B cell (primary cell): Measurements from ENCODE around the gene SLC26A1. TPM values are rescaled to one million over a fixed set of nuclear protein-coding genes. Genes with fewer than 3 reads are reported as not detected.
A peak's percentile ranks its signal among the peaks of the same experiment; 100 is the strongest.

ENCODE experiments used
- ATAC-seq: fragments of 200-7000 bp; cut with Tn5 transposase; one replicate; pipeline ENCODE4 v1.10.0; 2021; ENCODE audit warnings: low read depth, mild to moderate bottlenecking, moderate number of reproducible peaks, moderate library complexity
- CTCF ChIA-PET: fragments of 350-600 bp; sonication (Branson Sonifier 250); formaldehyde crosslinking; loops from one replicate; lab custom pipeline; 2021; ENCODE audit warnings: antibody characterized with exemption, inconsistent platforms; lab: Charles Lee
- POLR2A ChIA-PET: fragments of 350-600 bp; sonication (Branson Sonifier 250); formaldehyde crosslinking; loops from one replicate; lab custom pipeline; 2021; ENCODE audit warnings: antibody characterized with exemption; lab: Charles Lee
- DNase-seq: peaks from one replicate; pipeline ENCODE4 v3.0.0; 2013
- H2AFZ ChIP-seq: 2 replicates; pipeline ENCODE4 v1.6.1; 2012; ENCODE audit warnings: mild to moderate bottlenecking, low read depth, low read length; ENCODE audit not compliant: insufficient read depth, poor library complexity, severe bottlenecking
- H3K27ac ChIP-seq, 2 donors: 1 replicate in 1 of 2; 2 replicates in 1 of 2; pipeline ENCODE4 v1.5.1; 2012 to 2013; ENCODE audit warnings: low read length in 2 of 2, mild to moderate bottlenecking in 2 of 2, moderate library complexity in 1 of 2
- H3K27me3 ChIP-seq, 4 experiments: fragments of 200-600 bp in 1 of 4; sonication (generic) in 1 of 4; replicated peaks in 1 of 4; 1 replicate in 2 of 4; 2 replicates in 2 of 4; pipeline versions ENCODE4 v1.6.1 to v1.7.0; 2013 to 2016; ENCODE audit warnings: low read length in 3 of 4, mild to moderate bottlenecking in 2 of 4, mixed read lengths in 1 of 4, moderate library complexity in 1 of 4; ENCODE audit not compliant: insufficient read depth in 4 of 4, control insufficient read depth in 3 of 4; ENCODE audit errors: control extremely low read depth in 1 of 4
- H3K36me3 ChIP-seq, 2 experiments: replicated peaks in 1 of 2; 1 replicate in 1 of 2; 2 replicates in 1 of 2; pipeline versions ENCODE4 v1.6.1 to v1.7.1; 2013; ENCODE audit warnings: low read length in 1 of 2; ENCODE audit not compliant: insufficient read depth in 2 of 2, control insufficient read depth in 1 of 2; ENCODE audit errors: control extremely low read depth in 1 of 2, extremely low read depth in 1 of 2
- H3K4me1 ChIP-seq, 2 donors: fragments of 200-600 bp in 1 of 2; sonication (generic) in 1 of 2; 1 replicate in 1 of 2; 2 replicates in 1 of 2; pipeline versions ENCODE4 v1.5.1 to v1.6.1; 2013 to 2017; ENCODE audit warnings: low read length in 2 of 2; ENCODE audit not compliant: control insufficient read depth in 2 of 2, insufficient read depth in 2 of 2
- H3K4me2 ChIP-seq: replicated peaks from 2 replicates; pipeline ENCODE3; 2012; ENCODE audit warnings: mild to moderate bottlenecking, low read depth, low read length; ENCODE audit not compliant: poor library complexity, severe bottlenecking
- H3K4me3 ChIP-seq, 5 experiments: fragments of 200-600 bp in 1 of 5; sonication (generic) in 1 of 5; 1 replicate in 3 of 5; 2 replicates in 2 of 5; pipeline versions ENCODE4 v1.5.1 to v1.7.0; 2011 to 2016; ENCODE audit warnings: low read length in 4 of 5, mild to moderate bottlenecking in 4 of 5, low read depth in 2 of 5, control low read depth in 1 of 5, moderate library complexity in 1 of 5; ENCODE audit not compliant: insufficient read depth in 1 of 5; ENCODE audit errors: control extremely low read depth in 1 of 5, extremely low read depth in 1 of 5
- H3K79me2 ChIP-seq: fragments of 200-600 bp; sonication (generic); one replicate; pipeline ENCODE4 v1.6.0; 2016; ENCODE audit warnings: low read length; ENCODE audit not compliant: control insufficient read depth, insufficient read depth
- H3K9ac ChIP-seq: fragments of 200-600 bp; sonication (generic); 2 replicates; pipeline ENCODE4 v1.6.1; 2017; ENCODE audit warnings: mild to moderate bottlenecking, low read length, moderate library complexity
- H3K9me3 ChIP-seq, 3 donors: one replicate each; pipeline versions ENCODE4 v1.6.1 to v1.7.1; 2013; ENCODE audit warnings: low read length in 2 of 3; ENCODE audit not compliant: control insufficient read depth in 2 of 3, insufficient read depth in 1 of 3; ENCODE audit errors: control extremely low read depth in 1 of 3
- H4K20me1 ChIP-seq: 2 replicates; pipeline ENCODE4 v1.6.0; 2012; ENCODE audit warnings: mild to moderate bottlenecking, low read length; ENCODE audit not compliant: insufficient read depth, control insufficient read depth, poor library complexity, severe bottlenecking
- H3K27ac Mint-ChIP-seq: one replicate; pipeline ENCODE4 v1.8.0; 2021; ENCODE audit warnings: mixed read lengths
- H3K27me3 Mint-ChIP-seq: one replicate; pipeline ENCODE4 v1.8.0; 2021; ENCODE audit warnings: mixed read lengths
- H3K4me1 Mint-ChIP-seq: one replicate; pipeline ENCODE4 v1.8.0; 2021; ENCODE audit warnings: mixed read lengths
- H3K4me3 Mint-ChIP-seq: one replicate; pipeline ENCODE4 v1.8.0; 2021; ENCODE audit warnings: mixed read lengths
- H3K9me3 Mint-ChIP-seq: one replicate; pipeline ENCODE4 v1.8.0; 2022; ENCODE audit warnings: mixed read lengths; ENCODE audit not compliant: insufficient read depth
- EZH2 ChIP-seq: IDR thresholded peaks from 2 replicates; pipeline ENCODE4 v1.6.1; 2012; ENCODE audit warnings: borderline replicate concordance, low read depth, mild to moderate bottlenecking, moderate library complexity, low read length; ENCODE audit not compliant: insufficient read depth, poor library complexity, severe bottlenecking
- WGBS: methylation state at CpG from one replicate; pipeline ENCODE4 v1.1.5; 2013; ENCODE audit warnings: missing lambda C conversion rate; ENCODE audit not compliant: insufficient coverage; 5-methylcytosine and 5-hydroxymethylcytosine counted together
- intact Hi-C: fragments of 100-400 bp; cut with micrococcal nuclease; formaldehyde crosslinking; loops from one replicate; pipeline ENCODE4 v1.10.0; 2022
- polyA plus RNA-seq: library from polyadenylated mRNA; depleted of rRNA; stranded (reverse); fragments of >200 nt; gene quantifications from 2 replicates; pipeline ENCODE4 v1.2.3, GENCODE V29; 2012
- total RNA-seq, 2 donors: library from RNA; stranded (reverse); fragments of 120-200 nt in 1 of 2; gene quantifications; 1 replicate in 1 of 2; 2 replicates in 1 of 2; pipeline versions ENCODE4 v1.2.3 to v1.2.4, GENCODE V29; 2013 to 2022
- TF ChIP-seq, protein P1 (sequence below): fragments of 200-600 bp; IDR thresholded peaks from one replicate; pipeline ENCODE4 v1.8.0; 2022; ENCODE audit warnings: antibody characterized with exemption, mild to moderate bottlenecking

Gene SLC26A1
- total and polyA plus RNA-seq, 2 donors (not counting 1 experiment from before 2014, with no cell fraction given): 0.03 to 1.1 TPM

DNA sequence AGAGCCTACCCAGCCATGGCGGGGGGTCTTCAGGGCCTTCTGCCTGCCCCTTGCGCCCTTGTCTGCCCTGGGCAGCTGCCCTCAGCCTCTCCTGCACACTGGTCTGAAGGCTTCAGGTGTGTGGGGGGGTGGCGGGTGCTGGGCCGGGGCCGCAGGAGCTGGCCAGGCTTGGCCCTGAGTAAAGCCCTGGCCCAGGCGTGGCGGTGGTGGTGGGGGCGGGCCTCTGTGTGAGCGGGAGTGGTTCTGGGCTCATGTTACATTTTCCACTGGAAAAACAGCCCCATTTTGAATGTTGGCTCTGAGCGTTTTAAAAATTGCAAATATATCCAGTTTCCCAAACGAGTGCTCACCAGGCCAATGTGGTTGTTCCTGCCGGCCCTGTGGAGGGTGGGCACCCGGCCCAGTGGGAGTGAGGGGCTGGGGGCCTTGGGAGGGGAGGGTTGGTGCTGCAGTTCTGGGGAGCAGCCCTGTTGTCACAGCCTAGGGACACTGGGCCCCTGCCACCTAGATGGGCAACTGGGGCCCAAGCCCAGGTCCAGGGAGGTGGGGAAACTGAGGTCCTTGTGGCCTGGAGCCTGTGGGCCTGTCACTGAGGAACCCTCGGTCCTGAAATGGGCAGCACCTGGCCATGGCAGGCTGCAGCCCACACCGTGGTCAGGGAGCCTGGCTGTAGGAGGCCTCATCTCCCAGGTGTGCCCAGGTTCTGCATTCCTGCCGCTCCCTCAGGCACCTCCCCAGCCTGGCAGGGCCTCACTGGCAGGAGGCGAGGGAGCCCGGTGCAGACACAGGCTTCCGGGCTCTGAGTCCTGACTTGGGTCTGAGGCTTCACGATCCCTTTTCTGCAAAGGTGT is 46.5 kb upstream of the SLC26A1 start:
- no peaks in the 10 kb centered on the region for H3K4me1 Mint-ChIP-seq
- Histone ChIP-seq H2AFZ (no peak overlapping the region), H3K79me2 (no peaks in the 10 kb centered on the region), H3K27ac (no peak overlapping the region), H3K9ac (no peak overlapping the region), H3K27me3 (peaks cover 0 to 14% (median 9%) of the 10 kb centered on the region in 4 experiments), H3K4me2 (no peak overlapping the region), H4K20me1 (no peaks in the 10 kb centered on the region), H3K9me3 (peaks cover 0 to 2% (median 0%) of the 10 kb centered on the region in 3 donors), H3K36me3 (no peaks in the 10 kb centered on the region), H3K4me3 (no peak overlapping the region), H3K4me1 (peaks cover 0 to 6% of the 10 kb centered on the region in 2 donors)
- CTCF ChIA-PET: no interaction called here
- H3K4me3 Mint-ChIP-seq: no peak overlapping the region
- ATAC-seq (no peak), DNase-seq (no peak)
- no peaks in the 10 kb centered on the region for H3K9me3 Mint-ChIP-seq
- no peak for TF ChIP-seq EZH2
- TF ChIP-seq, protein P1, sequence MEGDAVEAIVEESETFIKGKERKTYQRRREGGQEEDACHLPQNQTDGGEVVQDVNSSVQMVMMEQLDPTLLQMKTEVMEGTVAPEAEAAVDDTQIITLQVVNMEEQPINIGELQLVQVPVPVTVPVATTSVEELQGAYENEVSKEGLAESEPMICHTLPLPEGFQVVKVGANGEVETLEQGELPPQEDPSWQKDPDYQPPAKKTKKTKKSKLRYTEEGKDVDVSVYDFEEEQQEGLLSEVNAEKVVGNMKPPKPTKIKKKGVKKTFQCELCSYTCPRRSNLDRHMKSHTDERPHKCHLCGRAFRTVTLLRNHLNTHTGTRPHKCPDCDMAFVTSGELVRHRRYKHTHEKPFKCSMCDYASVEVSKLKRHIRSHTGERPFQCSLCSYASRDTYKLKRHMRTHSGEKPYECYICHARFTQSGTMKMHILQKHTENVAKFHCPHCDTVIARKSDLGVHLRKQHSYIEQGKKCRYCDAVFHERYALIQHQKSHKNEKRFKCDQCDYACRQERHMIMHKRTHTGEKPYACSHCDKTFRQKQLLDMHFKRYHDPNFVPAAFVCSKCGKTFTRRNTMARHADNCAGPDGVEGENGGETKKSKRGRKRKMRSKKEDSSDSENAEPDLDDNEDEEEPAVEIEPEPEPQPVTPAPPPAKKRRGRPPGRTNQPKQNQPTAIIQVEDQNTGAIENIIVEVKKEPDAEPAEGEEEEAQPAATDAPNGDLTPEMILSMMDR: no peak
- POLR2A ChIA-PET: no interaction called here
- 89% methylated on average over 19 of the region's 20 CpGs for WGBS
- intact Hi-C loops: no loop called here
- peaks cover 4% of the 10 kb centered on the region for H3K27me3 Mint-ChIP-seq
- H3K27ac Mint-ChIP-seq: peak overlapping the region; percentile 59

DNA sequence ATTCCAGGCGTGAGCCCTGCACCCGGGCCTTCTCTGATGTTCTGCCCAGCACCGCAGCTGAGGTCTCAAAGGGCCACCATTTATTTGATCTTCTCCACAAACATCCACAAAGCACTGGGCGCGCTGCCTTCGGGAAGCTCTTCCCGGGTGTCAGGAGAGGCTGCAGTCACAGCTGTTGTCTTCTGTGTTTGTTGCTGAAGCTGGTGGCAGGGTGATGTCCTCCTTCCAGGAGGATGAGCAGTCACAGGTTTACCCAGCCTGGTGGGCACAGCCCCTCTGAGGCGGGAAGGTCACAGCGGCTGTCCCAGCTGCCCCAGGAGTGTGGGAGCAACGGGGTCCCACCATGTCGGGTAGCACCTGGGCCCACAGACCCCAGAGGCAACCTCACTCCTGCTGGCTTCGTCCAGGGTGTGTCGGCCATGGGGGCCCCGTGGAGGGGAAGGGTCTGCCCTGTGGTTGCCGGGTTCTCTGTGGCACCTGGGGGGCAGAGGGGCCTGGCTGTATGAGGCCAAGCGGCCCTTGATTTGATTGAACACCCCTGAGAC is 45.8 kb upstream of the SLC26A1 start:
- Mint-ChIP-seq H3K27ac (no peak overlapping the region), H3K4me3 (no peak overlapping the region)

More for the DNA sequence above, 45.8 kb upstream of the SLC26A1 start:
- Histone ChIP-seq H3K27ac (no peak overlapping the region), H3K79me2 (no peaks in the 10 kb centered on the region), H2AFZ (no peak overlapping the region), H4K20me1 (no peaks in the 10 kb centered on the region), H3K4me3 (no peak overlapping the region), H3K36me3 (no peaks in the 10 kb centered on the region), H3K9me3 (no peaks in the 10 kb centered on the region), H3K4me2 (no peak overlapping the region), H3K9ac (no peak overlapping the region), H3K4me1 (peaks cover 0 to 3% of the 10 kb centered on the region in 2 donors), H3K27me3 (peaks cover 0 to 7% (median 4%) of the 10 kb centered on the region in 4 experiments)
- no peak for TF ChIP-seq EZH2
- TF ChIP-seq, protein P1: no peak
- no peaks in the 10 kb centered on the region for H3K9me3 Mint-ChIP-seq
- CTCF ChIA-PET: no interaction called here
- POLR2A ChIA-PET: no interaction called here
- no peaks in the 10 kb centered on the region for H3K4me1 Mint-ChIP-seq
- intact Hi-C loops: no loop called here
- 97% methylated on average over 14 of the region's 16 CpGs for WGBS
- H3K27me3 Mint-ChIP-seq: peaks cover 4% of the 10 kb centered on the region
- no peak for DNase-seq
- ATAC-seq: no peak
